ENCODE data around the gene GPC1. TPM values are rescaled to one million over a fixed set of nuclear protein-coding genes. Genes with fewer than 3 reads are reported as not detected.

Gene GPC1
- total and polyA plus RNA-seq, 2 of the 13 experiments (the other 11 are each of a cell fraction or from before 2014, with no cell fraction given), result 4.0 to 5.5 TPM

DNA sequence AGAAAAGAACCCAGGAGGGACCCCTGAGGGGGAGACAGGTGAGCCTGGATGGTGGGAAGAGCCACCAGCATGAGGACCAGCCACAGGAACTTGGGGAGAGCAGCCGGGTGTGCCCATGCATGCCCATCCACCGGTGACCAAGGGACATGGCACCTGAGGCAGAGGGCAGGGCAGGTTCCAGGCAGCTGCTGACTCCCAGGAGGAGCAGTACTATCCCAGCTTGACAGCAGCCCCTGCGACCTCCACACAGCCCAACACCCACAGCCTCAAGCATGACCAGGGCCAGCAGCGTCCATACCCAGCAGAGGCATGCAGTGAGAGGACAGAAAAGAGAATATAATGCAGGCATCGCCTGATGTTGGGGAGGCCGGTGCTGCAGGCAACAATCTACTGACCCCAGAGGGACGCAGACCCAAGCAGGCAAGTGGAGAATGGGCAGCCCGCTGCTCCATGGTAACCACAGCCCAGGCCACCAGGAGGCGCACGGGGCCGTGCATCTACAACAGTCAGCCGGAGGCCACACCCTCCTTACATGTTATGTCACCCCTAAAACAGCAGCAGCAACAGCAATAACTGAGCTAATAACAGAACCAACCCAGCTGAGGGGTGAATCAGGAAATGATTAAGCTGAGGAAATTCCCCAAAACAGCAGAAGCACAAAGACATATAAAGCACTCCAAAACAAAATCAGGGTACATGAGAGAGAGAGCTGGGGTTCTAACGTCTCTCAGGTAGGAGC, 78.3 kb downstream of the GPC1 start (continued):
- TF ChIP-seq, protein P1, sequence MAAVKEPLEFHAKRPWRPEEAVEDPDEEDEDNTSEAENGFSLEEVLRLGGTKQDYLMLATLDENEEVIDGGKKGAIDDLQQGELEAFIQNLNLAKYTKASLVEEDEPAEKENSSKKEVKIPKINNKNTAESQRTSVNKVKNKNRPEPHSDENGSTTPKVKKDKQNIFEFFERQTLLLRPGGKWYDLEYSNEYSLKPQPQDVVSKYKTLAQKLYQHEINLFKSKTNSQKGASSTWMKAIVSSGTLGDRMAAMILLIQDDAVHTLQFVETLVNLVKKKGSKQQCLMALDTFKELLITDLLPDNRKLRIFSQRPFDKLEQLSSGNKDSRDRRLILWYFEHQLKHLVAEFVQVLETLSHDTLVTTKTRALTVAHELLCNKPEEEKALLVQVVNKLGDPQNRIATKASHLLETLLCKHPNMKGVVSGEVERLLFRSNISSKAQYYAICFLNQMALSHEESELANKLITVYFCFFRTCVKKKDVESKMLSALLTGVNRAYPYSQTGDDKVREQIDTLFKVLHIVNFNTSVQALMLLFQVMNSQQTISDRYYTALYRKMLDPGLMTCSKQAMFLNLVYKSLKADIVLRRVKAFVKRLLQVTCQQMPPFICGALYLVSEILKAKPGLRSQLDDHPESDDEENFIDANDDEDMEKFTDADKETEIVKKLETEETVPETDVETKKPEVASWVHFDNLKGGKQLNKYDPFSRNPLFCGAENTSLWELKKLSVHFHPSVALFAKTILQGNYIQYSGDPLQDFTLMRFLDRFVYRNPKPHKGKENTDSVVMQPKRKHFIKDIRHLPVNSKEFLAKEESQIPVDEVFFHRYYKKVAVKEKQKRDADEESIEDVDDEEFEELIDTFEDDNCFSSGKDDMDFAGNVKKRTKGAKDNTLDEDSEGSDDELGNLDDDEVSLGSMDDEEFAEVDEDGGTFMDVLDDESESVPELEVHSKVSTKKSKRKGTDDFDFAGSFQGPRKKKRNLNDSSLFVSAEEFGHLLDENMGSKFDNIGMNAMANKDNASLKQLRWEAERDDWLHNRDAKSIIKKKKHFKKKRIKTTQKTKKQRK (IDR thresholded peaks at IDR 0.05; ENCODE audit: low read length), result no peak
- TF ChIP-seq TSC22D2 (CRISPR knock-in tag; IDR thresholded peaks at IDR 0.05; ENCODE audit: borderline replicate concordance), result no peak
- TF ChIP-seq, protein P2, sequence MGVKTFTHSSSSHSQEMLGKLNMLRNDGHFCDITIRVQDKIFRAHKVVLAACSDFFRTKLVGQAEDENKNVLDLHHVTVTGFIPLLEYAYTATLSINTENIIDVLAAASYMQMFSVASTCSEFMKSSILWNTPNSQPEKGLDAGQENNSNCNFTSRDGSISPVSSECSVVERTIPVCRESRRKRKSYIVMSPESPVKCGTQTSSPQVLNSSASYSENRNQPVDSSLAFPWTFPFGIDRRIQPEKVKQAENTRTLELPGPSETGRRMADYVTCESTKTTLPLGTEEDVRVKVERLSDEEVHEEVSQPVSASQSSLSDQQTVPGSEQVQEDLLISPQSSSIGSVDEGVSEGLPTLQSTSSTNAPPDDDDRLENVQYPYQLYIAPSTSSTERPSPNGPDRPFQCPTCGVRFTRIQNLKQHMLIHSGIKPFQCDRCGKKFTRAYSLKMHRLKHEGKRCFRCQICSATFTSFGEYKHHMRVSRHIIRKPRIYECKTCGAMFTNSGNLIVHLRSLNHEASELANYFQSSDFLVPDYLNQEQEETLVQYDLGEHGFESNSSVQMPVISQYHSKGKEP (CRISPR knock-in tag; IDR thresholded peaks at IDR 0.05), result 0 out of 2 replicates have a peak, but pooled peaks have one; percentile 41
- TF ChIP-seq ATRX (CRISPR knock-in tag; IDR thresholded peaks at IDR 0.05; ENCODE audit: borderline replicate concordance), result no peak
- TF ChIP-seq, protein P3, sequence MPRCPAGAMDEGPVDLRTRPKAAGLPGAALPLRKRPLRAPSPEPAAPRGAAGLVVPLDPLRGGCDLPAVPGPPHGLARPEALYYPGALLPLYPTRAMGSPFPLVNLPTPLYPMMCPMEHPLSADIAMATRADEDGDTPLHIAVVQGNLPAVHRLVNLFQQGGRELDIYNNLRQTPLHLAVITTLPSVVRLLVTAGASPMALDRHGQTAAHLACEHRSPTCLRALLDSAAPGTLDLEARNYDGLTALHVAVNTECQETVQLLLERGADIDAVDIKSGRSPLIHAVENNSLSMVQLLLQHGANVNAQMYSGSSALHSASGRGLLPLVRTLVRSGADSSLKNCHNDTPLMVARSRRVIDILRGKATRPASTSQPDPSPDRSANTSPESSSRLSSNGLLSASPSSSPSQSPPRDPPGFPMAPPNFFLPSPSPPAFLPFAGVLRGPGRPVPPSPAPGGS (CRISPR knock-in tag; IDR thresholded peaks at IDR 0.05), result no peak
- TF ChIP-seq NFKB2 (CRISPR knock-in tag; IDR thresholded peaks at IDR 0.05; ENCODE audit: borderline replicate concordance), result no peak
- no peak for TF ChIP-seq JUND (CRISPR knock-in tag; IDR thresholded peaks at IDR 0.05)
- TF ChIP-seq MAFK (conservative IDR thresholded peaks at IDR 0.05 in 1 of 2, IDR thresholded peaks at IDR 0.05 in 1 of 2; ENCODE audit: low read length in 2 of 2), result no peak
- TF ChIP-seq ZMYM3 (CRISPR knock-in tag; IDR thresholded peaks at IDR 0.05), result 0 out of 2 replicates have a peak, but pooled peaks have one; percentile 21
- no peak for TF ChIP-seq MTA1 (CRISPR knock-in tag; IDR thresholded peaks at IDR 0.05; ENCODE audit: borderline replicate concordance)
- no peak for TF ChIP-seq ZNF564 (CRISPR knock-in tag; IDR thresholded peaks at IDR 0.05)
- TF ChIP-seq ZNF383 (CRISPR knock-in tag; IDR thresholded peaks at IDR 0.05; ENCODE audit: borderline replicate concordance), result no peak
- no peak; the same call in 1 of the 2 replicates for TF ChIP-seq ATM (IDR thresholded peaks at IDR 0.05; ENCODE audit: borderline replicate concordance)
- TF ChIP-seq, protein P4, sequence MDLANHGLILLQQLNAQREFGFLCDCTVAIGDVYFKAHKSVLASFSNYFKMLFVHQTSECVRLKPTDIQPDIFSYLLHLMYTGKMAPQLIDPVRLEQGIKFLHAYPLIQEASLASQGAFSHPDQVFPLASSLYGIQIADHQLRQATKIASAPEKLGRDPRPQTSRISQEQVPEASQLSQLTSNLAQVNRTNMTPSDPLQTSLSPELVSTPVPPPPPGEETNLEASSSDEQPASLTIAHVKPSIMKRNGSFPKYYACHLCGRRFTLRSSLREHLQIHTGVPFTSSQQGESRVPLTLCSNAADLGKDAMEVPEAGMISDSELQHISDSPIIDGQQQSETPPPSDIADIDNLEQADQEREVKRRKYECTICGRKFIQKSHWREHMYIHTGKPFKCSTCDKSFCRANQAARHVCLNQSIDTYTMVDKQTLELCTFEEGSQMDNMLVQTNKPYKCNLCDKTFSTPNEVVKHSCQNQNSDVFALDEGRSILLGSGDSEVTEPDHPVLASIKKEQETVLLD (CRISPR knock-in tag; IDR thresholded peaks at IDR 0.05; ENCODE audit: low read depth), result no peak
- no peak for TF ChIP-seq ZMAT3 (CRISPR knock-in tag; conservative IDR thresholded peaks at IDR 0.05)
- no peak for TF ChIP-seq ZNF33A (CRISPR knock-in tag; IDR thresholded peaks at IDR 0.05; ENCODE audit: borderline replicate concordance)
- TF ChIP-seq ZNF207 (IDR thresholded peaks at IDR 0.05; ENCODE audit: borderline replicate concordance), result no peak
- no peak for TF ChIP-seq ZNF335 (CRISPR knock-in tag; IDR thresholded peaks at IDR 0.05)
- TF ChIP-seq ZNF629 (CRISPR knock-in tag; conservative IDR thresholded peaks at IDR 0.05), result no peak
